Measurements from ENCODE around the gene PPM1G. TPM values are rescaled to one million over a fixed set of nuclear protein-coding genes. Genes with fewer than 3 reads are reported as not detected.

PPM1G gene
- total RNA-seq, 1 donor from 2014 or later: 51.8 TPM

DNA sequence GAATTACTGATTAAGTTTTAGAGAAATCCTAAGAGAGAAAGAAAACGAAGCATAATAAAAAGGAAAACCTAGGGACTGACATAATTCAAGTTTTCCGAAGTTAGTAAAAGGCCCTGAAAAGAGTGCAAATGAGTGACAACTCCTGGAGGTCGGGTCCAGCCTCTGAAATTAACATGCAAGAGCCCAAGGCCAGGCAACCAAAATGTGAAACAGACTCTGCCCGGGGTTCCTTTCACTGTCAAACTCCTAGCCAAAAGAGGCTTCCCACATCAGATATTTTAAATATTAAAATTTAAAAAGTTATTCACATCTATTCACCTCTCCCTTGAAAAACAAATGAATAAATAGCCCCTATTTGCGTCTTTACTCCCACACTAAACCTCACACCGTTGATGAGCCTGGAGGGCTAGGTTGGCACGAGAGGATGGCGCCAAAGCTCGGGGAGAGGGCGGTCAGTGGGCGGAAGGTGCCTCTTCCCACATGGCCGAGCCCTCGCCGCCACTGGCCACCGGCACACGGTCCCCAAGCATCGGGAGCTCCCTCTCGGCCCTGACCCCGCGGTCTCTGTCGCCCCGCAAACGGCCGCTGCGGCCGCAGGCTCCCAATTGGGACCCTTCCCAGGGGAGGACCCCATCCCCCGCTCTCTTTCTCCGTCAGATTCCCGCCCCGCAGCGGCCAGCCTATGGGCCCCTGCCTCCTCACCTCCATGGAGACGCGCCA, 630 bp downstream of the PPM1G start:
- H3K4me1 ChIP-seq: peaks cover 20% of the 10 kb centered on the region
- DNase-seq (no peak), ATAC-seq (peak; percentile 42)
- intact Hi-C loops (cut with DNase I): no loop called here
- no peaks in the 10 kb centered on the region for H3K36me3 ChIP-seq
- no peaks in the 10 kb centered on the region for H3K27me3 ChIP-seq
- TF ChIP-seq, protein P1, sequence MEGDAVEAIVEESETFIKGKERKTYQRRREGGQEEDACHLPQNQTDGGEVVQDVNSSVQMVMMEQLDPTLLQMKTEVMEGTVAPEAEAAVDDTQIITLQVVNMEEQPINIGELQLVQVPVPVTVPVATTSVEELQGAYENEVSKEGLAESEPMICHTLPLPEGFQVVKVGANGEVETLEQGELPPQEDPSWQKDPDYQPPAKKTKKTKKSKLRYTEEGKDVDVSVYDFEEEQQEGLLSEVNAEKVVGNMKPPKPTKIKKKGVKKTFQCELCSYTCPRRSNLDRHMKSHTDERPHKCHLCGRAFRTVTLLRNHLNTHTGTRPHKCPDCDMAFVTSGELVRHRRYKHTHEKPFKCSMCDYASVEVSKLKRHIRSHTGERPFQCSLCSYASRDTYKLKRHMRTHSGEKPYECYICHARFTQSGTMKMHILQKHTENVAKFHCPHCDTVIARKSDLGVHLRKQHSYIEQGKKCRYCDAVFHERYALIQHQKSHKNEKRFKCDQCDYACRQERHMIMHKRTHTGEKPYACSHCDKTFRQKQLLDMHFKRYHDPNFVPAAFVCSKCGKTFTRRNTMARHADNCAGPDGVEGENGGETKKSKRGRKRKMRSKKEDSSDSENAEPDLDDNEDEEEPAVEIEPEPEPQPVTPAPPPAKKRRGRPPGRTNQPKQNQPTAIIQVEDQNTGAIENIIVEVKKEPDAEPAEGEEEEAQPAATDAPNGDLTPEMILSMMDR (IDR thresholded peaks at IDR 0.05): no peak
- peak overlapping the region; percentile 100 for H3K4me3 ChIP-seq
- H3K27ac ChIP-seq: peak overlapping the region; percentile 90
- no peaks in the 10 kb centered on the region for H3K9me3 ChIP-seq

DNA sequence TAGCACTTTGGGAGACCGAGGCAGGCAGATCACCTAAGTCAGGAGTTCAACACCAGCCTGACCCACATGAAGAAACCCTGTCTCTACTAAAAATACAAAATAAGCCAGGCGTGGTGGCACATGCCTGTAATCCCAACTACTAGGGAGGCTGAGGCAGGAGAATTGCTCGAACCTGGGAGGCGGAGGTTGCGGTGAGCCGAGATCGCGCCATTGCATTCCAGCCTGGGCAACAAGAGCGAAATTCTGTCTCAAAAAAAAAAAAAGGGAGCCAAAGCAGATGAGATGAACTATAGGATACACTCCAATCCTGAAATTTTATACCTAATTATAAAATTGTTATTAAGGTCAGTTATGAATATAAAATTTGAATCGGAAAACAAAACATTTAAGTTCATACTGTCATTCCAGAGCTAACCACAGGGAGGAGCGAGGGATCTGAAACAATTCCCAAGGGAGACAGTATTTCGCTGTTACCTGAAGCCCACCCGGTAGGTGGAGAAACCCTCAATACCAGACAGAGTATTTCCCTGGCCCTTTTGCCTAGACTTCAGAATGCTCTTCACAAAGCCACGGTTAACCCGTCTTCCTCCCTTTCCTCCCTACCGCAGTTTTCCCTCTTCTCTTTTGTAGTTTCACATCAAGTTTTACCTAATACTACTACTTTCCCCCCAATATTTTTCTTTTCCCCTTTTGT, 1.4 kb downstream of the PPM1G start:
- no peak for DNase-seq
- Histone ChIP-seq H3K4me3 (peak overlapping the region; percentile 100), H3K27ac (peak overlapping the region; percentile 90)

DNA sequence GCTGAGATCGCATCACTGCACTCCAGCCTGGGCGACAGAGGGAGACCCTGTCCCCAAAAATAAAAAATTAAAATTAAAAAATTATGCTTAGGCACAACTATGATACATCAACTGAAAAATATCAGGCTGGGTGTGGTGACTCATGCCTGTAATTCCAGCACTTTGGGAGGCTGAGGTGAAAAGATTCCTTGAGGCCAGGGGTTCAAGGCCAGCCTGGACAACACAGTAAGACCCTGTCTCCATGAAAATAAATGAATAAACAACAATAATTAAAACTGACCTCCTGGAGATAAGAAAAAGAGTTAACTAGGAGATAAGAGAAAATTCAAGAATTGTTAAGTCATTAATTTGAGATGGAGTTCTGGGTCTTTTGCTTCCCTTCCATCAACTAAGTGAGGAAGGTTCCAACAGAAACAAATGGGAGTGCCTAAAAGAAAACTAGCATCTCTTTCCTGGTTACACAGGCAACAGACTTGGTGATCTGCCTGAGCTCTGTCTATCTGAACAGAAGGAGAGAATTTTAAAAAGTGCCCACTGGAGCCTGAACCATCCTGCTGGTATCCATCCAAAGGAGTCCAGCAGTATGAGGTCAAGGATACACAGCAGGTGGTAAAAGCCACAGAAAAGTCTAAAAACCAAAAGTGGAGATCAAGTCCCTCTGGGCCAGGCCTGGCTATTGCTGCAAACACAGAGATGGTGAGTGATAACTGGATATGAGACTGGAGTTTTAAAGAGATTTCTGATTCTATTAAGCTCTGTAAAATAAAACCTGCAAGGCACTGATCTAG, 8.8 kb downstream of the PPM1G start:
- TF ChIP-seq, protein P1 (IDR thresholded peaks at IDR 0.05): no peak
- intact Hi-C loops (cut with DNase I): no loop called here
- no peak for DNase-seq
- no peak overlapping the region for H3K4me3 ChIP-seq
- ATAC-seq: no peak
- no peaks in the 10 kb centered on the region for H3K9me3 ChIP-seq
- no peak overlapping the region for H3K27ac ChIP-seq
- H3K27me3 ChIP-seq: no peaks in the 10 kb centered on the region
- H3K4me1 ChIP-seq: no peaks in the 10 kb centered on the region
- no peaks in the 10 kb centered on the region for H3K36me3 ChIP-seq

More for the DNA sequence above, 1.4 kb downstream of the PPM1G start:
- TF ChIP-seq, protein P1 (IDR thresholded peaks at IDR 0.05): peak; percentile 53
- intact Hi-C loops (cut with DNase I): no loop called here
- no peak for ATAC-seq
- H3K4me1 ChIP-seq: peaks cover 20% of the 10 kb centered on the region
- H3K27me3 ChIP-seq: no peaks in the 10 kb centered on the region
- no peaks in the 10 kb centered on the region for H3K36me3 ChIP-seq
- no peaks in the 10 kb centered on the region for H3K9me3 ChIP-seq

DNA sequence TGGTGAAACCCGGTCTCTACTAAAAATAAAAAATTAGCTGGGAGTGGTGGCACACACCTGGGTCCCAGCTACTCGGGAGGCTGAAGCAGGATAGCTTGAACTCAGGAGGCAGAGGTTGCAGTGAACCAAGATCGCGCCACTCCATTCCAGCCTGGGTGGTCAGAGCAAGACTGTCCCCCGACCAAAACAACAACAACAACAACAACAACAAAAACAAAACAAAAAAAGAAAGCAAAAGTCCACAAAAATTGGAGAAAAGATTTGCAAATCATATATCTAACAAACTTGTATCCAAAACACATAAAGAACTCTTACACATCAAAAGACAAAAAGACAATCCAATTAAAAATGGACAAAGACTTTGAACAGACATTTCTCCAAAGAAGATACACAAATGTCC, 10.4 kb downstream of the PPM1G start:
- Histone ChIP-seq H3K4me1 (no peaks in the 10 kb centered on the region), H3K27ac (no peak overlapping the region), H3K9me3 (no peaks in the 10 kb centered on the region), H3K4me3 (no peak overlapping the region), H3K36me3 (no peaks in the 10 kb centered on the region), H3K27me3 (no peaks in the 10 kb centered on the region)
- intact Hi-C loops (cut with DNase I): no loop called here
- TF ChIP-seq, protein P1 (IDR thresholded peaks at IDR 0.05): no peak
- ATAC-seq (no peak), DNase-seq (no peak)

DNA sequence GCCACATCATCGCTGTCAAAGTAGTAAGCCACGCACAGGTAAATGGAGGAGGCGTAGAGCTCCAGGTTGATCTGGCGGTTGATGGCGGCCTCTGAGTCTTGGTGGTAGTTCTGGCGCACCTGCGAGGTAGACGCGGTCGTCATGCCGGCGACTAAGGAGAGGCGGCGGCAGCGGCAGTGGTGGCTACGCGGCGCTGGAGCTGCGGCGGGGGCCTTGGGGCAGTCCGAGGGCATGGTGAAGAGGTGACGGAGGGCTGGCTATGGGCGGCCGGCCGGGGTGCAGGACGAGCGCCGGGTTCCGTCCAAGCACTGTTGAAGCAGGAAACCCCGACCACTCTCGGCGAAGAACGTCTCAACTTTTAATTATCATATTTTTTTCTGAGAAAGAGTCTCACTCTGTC, 16.2 kb downstream of the PPM1G start:
- no peak overlapping the region for H3K4me3 ChIP-seq
- no peak for DNase-seq
- intact Hi-C loops (cut with DNase I): no loop called here

More for the DNA sequence above, 16.2 kb downstream of the PPM1G start:
- no peak overlapping the region for H3K27ac ChIP-seq
- peaks cover 4% of the 10 kb centered on the region for H3K36me3 ChIP-seq
- ATAC-seq: no peak
- H3K4me1 ChIP-seq: no peaks in the 10 kb centered on the region
- no peaks in the 10 kb centered on the region for H3K27me3 ChIP-seq
- TF ChIP-seq, protein P1 (IDR thresholded peaks at IDR 0.05): no peak
- no peaks in the 10 kb centered on the region for H3K9me3 ChIP-seq
